ENCODE results near the gene SH2D4B. TPM values are rescaled to one million over a fixed set of nuclear protein-coding genes. Genes with fewer than 3 reads are reported as not detected.
A peak's percentile ranks its signal among the peaks of the same experiment; 100 is the strongest.

The SH2D4B gene
- total RNA-seq, 1 experiment from 2014 or later, result 0.07 TPM

DNA sequence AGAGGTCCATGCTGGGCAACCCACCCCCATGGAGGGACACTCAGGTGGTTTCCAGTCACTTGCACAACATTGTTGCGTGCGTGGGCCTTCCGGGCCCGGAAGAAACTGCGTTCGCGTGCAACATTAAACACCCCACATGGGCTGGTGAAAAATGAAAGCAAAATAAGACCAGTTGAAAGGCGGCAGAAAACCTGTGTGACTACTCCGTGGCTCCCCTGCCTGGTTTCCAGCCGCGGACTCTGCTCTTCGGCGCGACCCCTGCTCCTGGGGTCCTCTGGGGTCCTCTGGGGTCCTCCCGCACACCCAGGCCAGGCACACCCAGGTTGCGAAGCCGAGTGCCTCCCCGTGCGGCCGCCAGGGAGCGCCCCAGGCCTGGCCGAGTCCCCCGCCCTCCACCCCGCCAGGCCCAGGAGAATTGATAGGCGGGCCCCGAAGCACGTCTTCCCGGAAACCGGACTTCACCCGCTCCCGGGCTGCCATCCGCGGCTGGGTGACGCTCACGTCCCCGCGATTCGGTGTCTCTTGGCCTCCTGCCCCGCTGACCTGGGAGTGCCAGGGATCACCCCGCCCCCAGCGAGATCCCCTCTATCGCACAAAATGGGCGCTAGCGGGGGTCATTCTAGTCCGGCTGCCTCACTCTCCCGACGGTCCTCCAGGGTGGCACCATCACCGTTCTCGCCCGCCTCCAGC lies 1.9 kb upstream of the SH2D4B start:
- Histone ChIP-seq H3K4ac (ENCODE audit: low read depth, low read length) (no peak overlapping the region), H4K20me1 (ENCODE audit: control insufficient read depth, insufficient read depth, insufficient read length) (peaks cover 2% of the 10 kb centered on the region), H3K4me1 (ENCODE audit: insufficient read depth, low read length) (no peaks in the 10 kb centered on the region), H4K8ac (replicated peaks; ENCODE audit: insufficient read length, low read depth, low read length) (no peak overlapping the region), H3K56ac (ENCODE audit: insufficient read length, low read depth, low read length) (no peak overlapping the region), H2AK5ac (ENCODE audit: insufficient read length, low read length) (no peak overlapping the region), H2BK15ac (ENCODE audit: low read depth, low read length) (no peak overlapping the region), H3K23me2 (ENCODE audit: insufficient read length, low read depth, low read length, poor library complexity, severe bottlenecking) (no peaks in the 10 kb centered on the region), H3K18ac (ENCODE audit: insufficient read length, low read depth, low read length) (no peak overlapping the region), H2BK20ac (ENCODE audit: low read depth, low read length, poor library complexity, severe bottlenecking) (no peak overlapping the region), H2BK12ac (ENCODE audit: insufficient read length, low read depth, low read length) (no peak overlapping the region), H2BK120ac (ENCODE audit: low read depth, low read length, poor library complexity, severe bottlenecking) (no peak overlapping the region), H3K79me1 (ENCODE audit: insufficient read depth, low read depth, low read length, poor library complexity, severe bottlenecking) (no peaks in the 10 kb centered on the region), H3T11ph (ENCODE audit: low read length) (no peak overlapping the region), H3K23ac (ENCODE audit: insufficient read length, low read depth, low read length) (no peak overlapping the region), H3K27me3 (ENCODE audit: insufficient read depth, low read length) (no peaks in the 10 kb centered on the region), H3K9me3 (ENCODE audit: control insufficient read depth, low read depth, low read length) (no peaks in the 10 kb centered on the region), H2BK5ac (ENCODE audit: insufficient read length, low read length) (no peak overlapping the region), H3K4me2 (ENCODE audit: insufficient read depth, insufficient read length, low read length) (no peak overlapping the region), H3K9ac (ENCODE audit: extremely low read depth, insufficient read length, low read length) (no peak overlapping the region), H2AFZ (ENCODE audit: low read length) (no peak overlapping the region), H3K79me2 (ENCODE audit: insufficient read depth, low read length) (no peaks in the 10 kb centered on the region), H4K91ac (ENCODE audit: insufficient read length, low read depth, low read length) (no peak overlapping the region), H4K5ac (ENCODE audit: insufficient read length, low read depth, low read length) (no peak overlapping the region), H3K14ac (ENCODE audit: insufficient read depth, low read length) (no peak overlapping the region; the same call in 1 of the 2 replicates), H3K27ac (ENCODE audit: insufficient read length, low read depth, low read length) (no peak overlapping the region)
- TF ChIP-seq, protein P1, sequence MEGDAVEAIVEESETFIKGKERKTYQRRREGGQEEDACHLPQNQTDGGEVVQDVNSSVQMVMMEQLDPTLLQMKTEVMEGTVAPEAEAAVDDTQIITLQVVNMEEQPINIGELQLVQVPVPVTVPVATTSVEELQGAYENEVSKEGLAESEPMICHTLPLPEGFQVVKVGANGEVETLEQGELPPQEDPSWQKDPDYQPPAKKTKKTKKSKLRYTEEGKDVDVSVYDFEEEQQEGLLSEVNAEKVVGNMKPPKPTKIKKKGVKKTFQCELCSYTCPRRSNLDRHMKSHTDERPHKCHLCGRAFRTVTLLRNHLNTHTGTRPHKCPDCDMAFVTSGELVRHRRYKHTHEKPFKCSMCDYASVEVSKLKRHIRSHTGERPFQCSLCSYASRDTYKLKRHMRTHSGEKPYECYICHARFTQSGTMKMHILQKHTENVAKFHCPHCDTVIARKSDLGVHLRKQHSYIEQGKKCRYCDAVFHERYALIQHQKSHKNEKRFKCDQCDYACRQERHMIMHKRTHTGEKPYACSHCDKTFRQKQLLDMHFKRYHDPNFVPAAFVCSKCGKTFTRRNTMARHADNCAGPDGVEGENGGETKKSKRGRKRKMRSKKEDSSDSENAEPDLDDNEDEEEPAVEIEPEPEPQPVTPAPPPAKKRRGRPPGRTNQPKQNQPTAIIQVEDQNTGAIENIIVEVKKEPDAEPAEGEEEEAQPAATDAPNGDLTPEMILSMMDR (conservative IDR thresholded peaks at IDR 0.05), result peak; percentile 61; the same call in 2 of the 3 replicates
- Mint-ChIP-seq H3K4me3 (peak overlapping the region in 1 of 2 experiments; percentile 65; a peak in 2 of 5 replicates), H3K36me3 (ENCODE audit: insufficient read depth in 1 of 3, low read depth in 3 of 3) (peaks cover 5 to 12% (median 9%) of the 10 kb centered on the region in 3 experiments; a peak in 5 of 7 replicates), H3K27me3 (ENCODE audit: low read depth) (peaks cover 8% of the 10 kb centered on the region), H3K9me3 (peaks cover 9 to 19% of the 10 kb centered on the region in 2 experiments; a peak in 4 of 5 replicates), H3K4me1 (peaks cover 4 to 7% of the 10 kb centered on the region in 2 experiments), H3K27ac (no peak overlapping the region)
- DNase-seq, result peak; percentile 79
- WGBS (ENCODE audit: extremely low coverage, insufficient read length, low lambda C conversion rate), result no CpG with 5 or more reads among the region's 50 CpGs
